ENCODE data around the gene DACT3.

DACT3 gene, protein sequence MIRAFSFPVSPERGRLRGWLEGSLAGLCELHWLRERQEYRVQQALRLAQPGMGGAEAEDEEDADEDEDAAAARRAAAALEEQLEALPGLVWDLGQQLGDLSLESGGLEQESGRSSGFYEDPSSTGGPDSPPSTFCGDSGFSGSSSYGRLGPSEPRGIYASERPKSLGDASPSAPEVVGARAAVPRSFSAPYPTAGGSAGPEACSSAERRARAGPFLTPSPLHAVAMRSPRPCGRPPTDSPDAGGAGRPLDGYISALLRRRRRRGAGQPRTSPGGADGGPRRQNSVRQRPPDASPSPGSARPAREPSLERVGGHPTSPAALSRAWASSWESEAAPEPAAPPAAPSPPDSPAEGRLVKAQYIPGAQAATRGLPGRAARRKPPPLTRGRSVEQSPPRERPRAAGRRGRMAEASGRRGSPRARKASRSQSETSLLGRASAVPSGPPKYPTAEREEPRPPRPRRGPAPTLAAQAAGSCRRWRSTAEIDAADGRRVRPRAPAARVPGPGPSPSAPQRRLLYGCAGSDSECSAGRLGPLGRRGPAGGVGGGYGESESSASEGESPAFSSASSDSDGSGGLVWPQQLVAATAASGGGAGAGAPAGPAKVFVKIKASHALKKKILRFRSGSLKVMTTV

DNA sequence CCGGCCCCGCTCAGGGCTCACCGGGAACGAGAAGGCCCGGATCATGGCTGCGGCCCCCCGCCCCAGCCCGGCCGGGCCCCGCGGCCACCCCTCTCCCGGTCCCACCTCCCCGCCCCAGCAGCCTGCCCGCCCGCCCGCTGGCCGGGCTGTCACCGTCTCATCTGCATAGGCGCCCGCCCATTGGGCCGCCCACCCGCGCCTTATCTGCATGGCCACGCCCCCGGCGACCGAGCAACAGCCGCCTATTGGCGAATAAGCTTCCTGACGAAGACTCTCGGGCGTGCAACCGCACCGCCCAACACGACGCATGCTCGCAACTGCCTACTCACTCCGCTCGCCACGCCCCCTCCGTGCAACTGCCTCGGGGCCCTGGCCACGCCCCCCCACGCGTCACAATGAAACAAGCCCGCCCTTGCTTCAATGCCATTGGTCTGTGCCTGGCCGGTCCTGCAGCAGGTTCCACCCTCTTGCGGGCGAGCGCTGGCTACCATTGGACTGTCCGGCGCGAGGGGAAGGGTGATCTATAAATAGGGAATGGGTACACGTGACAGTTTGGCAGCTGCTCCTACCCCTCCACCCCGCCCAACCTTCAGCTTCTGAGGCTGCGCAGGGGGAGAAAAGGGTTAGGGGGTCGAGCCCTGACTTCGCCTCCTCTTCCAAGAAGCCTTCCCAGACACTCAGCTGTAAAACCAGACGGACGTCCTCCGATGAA, at the start of gene DACT3:
Gene DACT3, minus strand, starts transcription at position 163 of the 712 bp plus-strand sequence. Its CDS starts 118 bp downstream, at position 45.
- peak; percentile 100 for DNase-seq

DNA sequence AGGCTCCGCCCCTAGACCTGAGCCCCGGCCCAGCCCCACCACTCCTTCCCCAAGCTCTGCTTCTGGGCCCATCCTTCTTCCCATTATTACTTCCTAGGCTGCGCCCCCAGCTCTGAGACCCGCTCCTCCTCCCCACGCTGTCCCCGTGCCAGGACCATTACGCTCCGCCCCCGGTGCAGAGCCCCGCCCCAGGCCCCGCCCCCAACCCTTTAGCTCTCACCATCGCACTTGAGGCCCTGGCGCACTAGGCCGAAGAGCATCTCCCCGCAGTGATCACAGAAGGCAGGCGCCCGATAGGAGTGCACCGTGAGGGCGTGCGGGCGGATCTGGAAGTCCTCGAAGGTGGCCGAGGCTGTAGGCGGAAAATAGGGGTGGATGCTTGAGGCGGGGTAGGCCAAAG, 49.7 kb upstream of the DACT3 start:
- no peak for DNase-seq

DNA sequence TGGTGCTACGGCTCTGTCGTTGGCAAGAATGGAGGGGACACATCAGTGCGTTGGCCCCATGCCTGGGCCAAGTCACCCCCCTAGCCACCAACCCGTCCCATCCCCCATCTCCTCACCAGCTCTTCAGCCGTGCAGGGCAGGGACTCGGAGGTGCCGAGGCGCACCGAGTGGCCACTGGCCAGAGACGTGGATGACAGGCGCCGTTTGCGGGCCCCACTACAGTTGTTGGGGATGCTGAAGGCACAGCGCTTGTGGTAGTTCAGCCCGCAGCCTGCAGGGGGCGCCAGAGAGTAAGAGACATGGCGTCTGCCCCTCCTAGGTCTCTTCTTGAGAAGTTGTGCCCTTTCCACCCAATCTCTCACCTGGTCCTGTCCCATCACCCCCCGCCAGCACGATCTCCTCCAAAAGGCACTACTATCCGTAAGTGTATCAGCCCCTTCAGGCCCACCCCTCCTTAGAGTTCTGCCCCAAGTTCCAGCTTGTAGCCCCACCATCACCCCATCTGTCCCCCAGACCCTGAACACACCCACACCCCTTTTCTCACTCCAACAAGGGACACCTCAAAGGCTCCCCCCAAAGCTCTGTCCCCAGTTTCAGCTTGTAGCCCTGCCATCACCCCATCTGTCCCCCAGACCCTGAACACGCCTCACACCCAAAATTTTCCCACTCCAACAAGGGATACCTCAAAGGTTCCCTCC, 43.5 kb upstream of the DACT3 start:
- DNase-seq, result peak; percentile 90

DNA sequence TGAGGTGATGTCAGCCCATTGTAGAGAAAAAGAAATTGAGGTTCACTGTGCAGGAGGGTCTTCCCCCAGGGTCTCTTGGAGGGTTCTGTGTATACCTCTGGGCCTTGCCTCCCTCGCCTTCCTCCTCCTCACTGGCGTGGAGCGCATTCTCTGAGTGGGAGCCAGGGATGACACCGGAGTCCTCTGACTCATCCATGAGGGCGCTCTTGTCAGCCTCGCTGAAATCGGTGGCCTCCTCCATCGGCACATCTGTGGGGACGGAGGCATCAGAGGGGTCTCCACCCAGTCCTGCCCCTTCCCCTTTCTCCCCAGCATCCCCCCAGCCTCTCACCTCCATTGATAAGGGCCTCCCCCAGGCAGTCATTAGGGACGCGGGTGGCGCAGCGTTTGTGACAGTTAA, 39.7 kb upstream of the DACT3 start:
- DNase-seq, result no peak

DNA sequence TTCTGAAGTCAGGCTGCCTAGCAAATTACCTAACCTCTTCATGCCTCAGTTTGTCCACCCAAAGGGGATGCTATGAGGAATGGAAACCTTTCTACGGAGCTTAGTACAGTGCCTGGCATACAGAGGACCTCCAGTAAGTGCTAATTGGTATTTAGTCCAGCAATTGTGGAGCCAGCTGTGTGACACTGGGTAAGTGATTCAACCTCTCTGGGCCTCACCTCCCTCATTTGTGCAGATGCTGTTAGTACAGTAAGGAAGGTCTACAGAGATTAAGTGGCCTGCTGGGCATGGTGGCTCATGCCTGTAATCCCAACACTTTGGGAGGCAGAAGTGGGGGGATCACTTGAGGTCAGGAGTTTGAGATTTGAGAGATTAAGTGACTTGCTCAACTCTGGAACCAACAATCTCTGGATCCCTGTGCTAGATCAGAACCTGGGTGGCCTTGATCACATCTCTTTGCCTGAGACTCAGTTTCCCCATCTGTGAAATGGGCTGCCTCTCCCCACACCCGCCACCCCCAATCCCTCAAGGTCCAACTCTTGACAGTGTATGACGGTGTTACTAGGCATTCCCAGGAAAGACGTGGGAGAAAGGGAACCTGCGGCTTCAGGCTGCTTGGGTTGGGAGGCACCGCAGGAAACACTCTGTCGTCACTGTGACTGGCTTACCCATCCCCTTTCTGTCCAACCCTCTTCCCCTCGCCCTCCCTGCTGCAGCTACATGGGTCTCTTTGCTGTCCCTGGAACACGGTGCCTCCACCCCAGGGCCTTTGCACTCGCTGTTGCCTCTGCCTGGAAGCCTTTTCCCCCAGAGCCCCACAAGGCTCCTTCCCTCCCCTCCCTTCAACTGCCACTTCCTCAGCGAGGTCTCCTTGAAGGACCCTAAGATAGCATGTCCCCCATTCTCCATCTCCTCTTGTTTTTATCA, 37.7 kb upstream of the DACT3 start:
- DNase-seq, result no peak

DNA sequence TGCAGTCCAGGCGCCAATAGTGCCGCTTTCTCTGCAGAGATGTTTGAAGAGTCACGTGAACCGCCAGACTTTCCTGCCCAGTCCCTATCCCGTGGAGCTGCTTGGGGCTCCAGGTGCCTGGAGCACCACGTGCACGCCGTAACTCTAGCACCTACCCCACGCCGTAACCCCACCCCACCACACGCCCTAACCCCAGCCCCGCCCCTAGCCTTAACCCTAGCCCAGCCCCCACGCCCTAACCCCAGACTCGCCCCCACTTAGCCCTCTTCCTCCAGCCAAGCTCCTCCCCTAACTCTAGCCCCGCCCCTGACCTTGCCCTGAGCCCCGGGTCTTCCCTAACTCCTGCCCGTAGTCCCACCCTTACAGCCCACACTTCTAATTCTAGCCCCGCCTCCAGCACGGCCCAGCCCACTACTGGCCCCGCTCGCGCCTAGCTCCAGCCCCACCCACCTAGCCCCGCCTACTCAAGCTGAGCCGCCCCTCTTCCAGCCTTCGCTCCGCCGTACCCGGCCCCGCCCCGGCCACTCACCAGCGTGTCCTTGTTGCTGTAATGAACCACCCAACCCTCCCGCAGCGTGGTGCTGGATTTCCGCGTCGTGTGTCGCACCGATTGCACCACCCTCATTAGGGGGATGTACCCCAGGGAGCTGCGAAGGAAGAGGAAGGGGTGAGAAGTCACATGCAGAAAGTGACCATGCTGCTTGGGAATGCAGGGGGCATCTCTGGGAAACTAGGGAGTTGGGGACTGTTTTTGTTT, 36.4 kb upstream of the DACT3 start:
- DNase-seq, result no peak

DNA sequence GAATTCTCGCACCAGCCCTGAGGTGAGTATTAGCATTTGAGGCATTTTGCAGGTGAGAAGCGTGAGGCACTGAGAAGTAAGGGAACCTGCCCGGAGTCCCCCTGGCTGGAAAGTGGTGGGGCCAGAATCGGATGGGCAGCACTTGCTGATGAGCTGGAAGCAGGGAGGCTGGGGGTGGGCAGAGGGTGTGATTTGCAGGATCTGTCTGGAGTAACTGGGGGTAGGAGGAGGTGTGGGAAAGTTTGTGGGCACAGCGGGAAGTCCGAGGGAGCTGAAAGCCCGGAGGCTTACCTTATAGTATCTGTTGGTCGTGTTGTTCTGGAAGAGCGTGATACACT, 35.9 kb upstream of the DACT3 start:
- DNase-seq, result no peak

DNA sequence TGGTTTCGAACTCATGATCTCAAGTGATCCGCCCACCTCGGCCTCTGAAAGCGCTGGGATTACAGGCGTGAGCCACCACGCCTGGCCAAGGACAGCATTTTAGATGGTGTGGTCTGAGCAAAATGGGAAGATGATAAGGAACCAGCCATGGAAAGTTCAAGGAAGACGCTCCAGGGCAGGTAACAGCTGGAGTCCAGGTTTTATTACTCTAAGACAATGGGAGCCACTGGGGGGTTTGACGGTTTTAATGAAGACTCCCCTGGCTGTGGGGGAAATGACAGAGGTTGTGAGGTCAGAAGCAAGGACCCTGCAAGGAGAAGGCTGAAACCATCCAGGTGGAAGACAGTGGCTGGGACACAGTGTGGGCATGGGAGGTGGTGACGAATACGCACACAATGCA, 35.1 kb upstream of the DACT3 start:
- DNase-seq, result no peak

DNA sequence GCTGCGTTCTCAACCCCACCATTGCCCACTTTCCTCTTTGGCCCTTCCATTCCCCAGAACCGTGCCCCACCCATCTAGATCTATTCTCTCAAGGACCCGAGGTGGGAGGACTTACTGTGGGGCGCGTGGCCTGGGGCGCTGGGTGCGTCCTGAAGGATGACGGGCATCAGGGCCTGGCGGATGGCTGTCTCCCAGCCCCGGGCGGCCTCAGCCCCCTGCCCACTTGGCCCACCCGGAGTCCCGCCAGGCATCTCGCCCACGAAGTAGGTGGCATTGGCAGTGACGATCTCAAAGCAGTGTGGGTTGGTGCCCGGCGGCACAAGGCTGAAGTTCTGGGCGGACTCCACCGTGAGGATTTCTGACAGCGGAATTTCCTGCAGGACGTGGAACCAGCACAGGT, 32.8 kb upstream of the DACT3 start:
- DNase-seq, result no peak

DNA sequence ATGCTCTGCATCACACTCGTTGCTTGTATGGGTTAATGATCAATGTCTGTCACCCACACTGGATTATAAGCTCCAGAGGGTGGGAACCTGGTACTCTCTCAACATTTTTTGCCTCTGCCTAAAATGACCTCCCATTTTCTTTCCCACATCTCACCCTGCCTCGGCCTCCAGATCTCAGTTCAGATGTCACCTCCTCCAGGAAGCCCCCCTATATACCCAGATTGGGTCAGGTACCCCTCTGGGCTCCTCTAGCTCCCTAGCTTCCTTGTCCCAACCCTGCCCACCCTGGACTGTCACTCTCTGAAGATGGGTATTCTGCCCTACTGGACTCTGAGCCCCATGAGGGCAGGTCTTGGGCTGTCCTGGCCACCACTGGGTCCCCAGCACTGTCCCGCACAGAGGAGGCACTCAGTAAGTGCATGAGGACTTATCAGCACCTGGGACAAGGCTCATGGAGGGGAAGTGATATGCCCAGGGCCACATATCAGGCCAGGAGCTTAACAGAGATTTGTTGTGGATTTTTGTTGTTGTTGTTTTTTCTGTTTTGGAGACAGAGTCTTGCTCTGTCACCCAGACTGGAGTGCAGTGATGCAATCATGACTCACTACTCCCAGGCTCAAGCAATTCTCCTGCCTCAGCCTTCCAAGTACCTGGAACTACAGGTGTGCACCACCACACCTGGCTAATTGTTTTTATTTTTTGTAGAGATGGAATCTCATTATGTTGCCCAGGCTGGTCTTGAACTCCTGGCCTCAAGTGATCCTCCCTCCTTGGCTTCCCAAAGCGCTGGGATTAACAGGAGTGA, 32.1 kb upstream of the DACT3 start:
- DNase-seq, result no peak

DNA sequence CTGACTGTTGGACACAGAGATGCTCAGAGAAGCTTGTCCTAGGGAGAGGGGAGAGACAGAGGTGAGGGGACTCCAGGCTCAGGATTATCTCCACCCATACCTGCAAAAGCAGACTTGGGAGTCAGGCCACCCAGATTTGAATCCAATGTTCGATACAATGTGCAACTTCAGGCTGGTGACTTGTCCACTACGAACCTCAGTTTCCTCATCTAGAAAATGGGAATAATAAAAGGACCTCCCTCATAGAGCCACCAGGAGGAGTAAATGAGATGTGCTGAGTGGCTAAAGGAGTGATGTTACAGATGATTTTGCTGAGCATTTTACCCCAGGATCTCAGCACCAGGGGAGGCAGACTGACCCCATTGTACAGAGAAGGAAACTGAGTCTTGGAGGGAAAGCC, 31.0 kb upstream of the DACT3 start:
- DNase-seq, result no peak

DNA sequence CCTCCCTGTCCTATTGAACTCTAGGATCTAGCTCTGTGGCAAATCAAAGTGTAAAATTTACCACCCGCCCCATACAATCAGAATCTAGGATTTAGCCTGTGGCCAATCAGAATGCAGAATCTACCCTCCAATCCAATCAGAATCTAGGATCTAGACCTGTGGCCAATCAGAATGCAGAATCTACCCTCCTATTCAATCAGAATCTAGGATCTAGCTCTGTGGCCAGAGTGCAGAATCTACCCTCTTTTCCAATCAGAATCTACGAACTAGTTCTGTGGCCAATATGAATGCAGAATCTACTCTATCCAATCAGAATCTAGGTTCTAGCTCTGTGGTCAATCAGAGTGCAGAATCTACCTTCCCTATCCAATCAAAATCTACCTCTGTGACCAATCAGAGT, 30.1 kb upstream of the DACT3 start:
- no peak for DNase-seq

DNA sequence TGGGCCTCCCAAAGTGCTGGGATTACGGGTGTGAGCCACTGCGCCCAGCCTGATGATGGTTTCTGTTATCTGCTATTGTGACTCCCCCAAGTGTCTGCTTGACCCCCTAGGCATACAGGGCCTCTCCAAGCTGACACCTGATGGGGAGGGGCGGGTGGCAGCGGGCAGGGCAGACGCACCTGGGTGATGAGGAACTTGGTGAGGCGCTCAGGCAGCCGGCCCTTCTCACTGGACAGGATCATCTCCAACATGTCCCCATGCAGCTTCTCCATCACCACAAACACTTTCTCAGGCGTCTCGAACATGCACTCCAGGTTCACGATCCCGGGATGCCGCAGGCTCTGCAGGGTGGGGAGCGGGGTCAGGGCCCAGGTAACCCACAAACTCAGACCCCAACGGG, 28.4 kb upstream of the DACT3 start:
- DNase-seq, result no peak

DNA sequence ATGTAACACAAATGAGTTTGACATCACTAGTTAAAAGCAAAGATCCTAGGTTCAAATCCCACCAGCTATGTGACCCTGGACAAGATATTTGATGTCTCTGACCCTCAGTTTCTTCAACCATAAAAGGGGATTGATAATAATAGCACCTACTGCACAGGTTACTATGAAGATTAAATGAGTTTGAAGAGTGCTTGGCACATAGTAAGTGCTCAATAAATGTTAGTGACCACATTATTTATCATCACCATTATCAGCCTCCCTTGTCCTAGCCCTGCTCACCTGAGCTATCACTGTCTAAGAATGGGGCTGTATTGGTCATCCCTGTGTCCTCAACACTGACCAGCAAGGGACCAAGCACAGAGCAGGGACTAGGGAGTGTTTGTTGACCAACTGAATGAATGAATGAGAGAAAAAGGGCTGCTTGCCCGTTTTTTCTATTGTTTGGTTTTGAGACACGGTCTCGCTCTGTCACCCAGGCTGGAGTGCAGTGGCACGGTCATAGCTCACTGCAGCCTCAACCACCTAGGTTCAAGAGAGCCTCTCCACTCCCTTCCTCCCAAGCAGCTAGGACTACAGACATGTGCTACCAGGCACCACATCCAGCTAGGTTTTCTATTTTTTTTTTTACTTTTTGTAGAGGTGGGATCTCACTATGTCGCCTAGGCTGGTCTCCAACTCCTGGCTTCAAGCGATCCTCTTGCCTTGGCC, 26.6 kb upstream of the DACT3 start:
- no peak for DNase-seq

DNA sequence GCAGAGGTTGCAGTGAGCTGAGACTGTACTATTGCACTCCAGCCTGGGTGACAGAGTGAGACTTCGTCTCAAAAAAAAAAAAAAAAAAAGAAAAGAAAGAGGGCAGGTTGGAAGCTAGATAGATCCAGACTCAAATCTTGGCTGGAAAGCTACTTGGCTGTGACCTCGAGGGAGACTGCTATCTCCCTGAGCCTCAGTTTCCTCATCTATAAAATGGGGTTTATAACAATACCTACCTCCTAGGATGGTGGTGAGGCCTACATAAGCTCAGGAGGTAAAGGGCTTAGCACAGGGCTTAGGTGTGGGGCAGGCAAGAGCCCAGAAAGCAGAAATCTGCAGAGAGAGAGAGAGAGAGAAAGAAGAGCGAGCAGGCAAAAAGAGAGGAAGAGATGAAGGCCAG, 24.2 kb upstream of the DACT3 start:
- DNase-seq, result no peak

DNA sequence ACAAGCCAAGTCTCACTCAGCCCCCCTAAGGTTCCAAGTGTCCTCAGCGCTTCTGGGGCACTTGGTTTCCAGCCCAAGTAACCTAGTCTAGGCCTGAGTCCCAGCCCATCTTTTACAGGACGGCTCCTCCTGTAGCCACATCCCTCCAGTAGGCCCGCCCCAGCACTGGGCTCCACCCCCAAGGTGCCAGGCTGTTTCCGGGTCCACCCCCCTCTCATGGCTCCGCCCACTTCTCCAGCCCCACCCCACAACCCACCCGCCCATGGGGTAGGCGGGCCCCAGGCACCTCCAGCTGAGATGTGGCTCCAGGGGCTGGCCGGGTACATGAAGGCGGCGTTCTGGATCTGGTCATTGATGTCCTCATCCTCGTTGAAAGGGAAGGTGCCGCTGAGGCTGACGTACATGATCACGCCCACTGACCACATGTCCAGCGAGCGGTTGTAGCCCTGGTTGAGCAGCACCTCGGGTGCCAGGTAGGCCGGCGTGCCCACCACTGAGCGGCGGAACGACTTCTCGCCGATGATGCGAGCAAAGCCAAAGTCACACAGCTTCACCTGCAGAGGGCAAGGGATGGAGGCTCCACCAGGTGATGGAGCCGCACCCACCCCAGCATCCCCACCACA, 17.2 kb upstream of the DACT3 start:
- DNase-seq, result no peak

DNA sequence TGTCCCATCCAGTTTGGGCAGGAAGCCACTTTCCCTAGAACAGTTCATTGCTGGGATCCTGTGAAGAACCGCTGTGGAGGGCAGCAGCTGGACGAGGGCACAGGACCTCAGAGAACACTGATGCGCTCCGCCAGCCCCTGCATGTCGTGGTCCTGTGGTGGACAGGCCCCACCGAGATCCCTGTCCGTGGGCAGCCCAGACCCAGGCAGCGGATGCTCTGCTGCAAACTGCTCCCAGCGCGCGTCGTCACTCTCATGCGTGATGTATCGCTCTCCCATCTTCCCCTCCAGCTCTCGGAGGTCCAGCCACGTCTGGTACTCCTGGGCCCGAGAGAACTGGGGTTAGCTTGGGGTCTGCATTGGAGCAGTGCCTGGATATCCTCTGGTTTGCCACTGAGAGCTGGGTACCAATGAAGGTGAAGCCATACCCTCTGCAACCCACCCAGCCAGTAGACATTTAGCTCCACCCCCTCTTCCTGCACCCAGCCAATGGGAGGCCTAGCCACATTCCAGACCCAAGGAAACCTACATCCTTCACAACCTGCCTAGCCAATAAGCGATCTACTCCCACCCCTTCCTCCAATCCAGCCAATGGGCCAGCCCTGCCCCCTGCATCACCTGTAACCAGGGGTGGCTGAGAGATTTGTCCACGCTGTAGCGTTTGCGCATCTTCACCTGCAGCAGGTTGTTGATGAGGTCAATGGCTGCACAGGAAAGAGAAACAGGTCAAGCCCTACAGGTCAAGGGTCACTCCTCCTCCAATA, 13.6 kb upstream of the DACT3 start:
- no peak for DNase-seq

DNA sequence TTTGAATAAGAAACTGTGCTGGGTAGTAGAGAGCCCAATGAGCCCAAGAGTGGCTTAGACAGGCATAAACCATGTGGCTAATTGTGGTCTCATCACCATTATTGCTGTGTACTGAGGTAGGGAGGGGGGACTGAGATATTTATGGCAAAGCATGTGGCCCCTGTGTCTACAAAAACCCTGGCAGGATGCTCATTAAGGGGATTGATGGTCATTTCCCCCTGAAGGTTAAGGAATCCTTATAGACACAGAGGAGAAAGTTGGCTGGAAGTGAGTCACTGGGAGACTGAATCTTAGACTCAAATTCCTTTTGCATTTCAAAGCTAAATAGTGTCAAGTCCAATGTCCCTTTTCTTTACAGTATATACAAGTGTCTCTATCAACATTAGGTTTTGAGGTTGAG, 9.8 kb upstream of the DACT3 start:
- DNase-seq, result no peak

DNA sequence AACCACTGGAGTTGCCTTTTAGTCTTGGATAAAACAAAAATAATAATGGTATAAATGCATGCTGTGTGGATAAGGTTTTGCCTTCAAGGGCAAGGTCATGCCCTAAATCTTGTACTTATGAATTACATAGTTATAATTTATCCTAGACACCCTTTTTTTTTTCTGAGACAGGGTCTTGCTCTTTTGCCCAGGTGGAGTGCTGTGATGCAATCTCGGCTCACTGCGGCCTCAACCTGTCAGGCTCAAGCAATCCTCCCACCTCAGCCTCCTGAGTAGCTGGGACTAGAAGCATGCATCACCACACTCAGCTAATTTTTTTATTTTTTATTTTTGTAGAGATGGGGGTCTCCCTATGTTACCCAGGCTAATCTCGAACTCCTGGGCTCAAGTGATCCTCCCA, 7.7 kb upstream of the DACT3 start:
- no peak for DNase-seq

Data from OCI-M1 (cell line).